GM10847 (cell line): ENCODE measurements around the gene WDR35.

Source experiments
- POLR2A ChIP-seq: IDR thresholded peaks from 2 replicates; pipeline ENCODE4 v1.6.1; 2011; ENCODE audit not compliant: insufficient read length; ENCODE audit errors: extremely low read depth

WDR35 gene

DNA sequence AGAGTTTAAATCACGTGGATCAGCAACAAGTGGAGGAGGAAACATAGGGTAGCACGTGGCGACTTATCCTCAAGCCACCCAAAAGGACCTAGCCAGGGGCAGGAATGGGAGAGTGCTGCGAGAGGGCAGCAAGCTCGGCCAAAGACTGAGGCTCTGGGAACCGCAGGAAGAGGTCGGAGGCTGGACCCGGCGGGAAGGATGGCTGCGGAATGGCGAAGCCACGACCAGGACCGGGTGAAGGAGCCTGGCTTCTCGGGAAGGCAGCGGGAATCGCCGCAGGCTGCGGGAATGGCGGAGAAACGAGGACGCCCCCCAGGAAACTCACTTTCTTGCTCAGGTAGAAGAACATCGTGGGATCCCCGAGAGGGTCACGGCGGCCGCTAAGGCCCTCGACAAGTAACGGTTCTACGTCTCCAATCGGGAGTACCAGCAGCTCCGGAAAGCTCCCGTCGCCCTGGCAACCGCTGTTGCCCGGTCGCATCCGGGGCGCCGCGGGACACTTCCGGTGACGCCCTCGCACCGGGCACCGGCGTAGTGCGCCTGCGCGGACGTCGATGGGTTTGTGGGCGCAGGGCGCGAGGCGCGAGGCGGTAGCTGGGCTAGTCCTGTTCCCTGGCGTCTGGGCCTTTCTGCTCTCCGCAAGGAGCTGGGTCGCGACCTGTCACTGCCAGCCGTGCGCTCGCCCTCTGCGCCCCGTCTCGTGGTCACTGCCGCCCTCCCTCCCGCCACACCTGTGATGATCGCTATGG is at the start of gene WDR35:
TSS of gene WDR35 (minus strand) at position 439 of the 749 bp plus-strand sequence. CDS start at position 349, 90 bp downstream.
- TF ChIP-seq POLR2A, result peak; percentile 71

GRCh38 chr2:20037660-20038059 is 47.8 kb upstream of the WDR35 start:
- TF ChIP-seq POLR2A, result no peak

DNA sequence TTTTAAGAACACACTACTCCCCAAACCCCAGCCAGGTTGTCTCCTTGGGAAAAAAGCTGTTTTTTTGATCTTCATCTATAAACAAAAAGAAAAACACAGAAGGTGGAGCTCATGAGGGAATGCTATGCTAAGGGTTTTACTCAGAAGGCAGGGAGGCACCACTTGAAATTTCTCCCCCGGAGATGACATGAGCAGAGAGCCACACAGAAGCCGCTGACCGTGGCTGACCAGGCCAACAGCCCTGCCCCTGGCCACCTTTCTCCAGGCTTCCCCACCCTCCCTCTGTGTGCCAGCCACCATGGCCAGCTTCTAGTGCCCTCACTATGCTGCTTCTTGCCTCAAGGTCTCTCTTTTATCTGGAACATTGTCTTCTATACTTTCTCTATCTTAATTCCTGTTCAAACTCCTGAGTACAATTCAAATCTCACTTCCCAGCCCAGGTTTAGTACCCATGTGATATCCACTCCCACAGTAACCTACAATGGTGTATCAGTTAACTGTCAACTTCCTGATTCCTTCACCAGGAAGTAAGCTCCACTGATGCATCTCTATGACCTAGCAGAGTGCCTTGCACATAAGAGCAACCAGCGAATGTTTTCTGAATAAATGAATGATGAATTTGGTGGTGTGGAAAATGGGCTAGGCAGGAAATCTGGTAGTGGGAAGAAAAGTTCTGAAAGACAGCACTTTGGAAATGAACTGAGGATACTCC is 46.2 kb upstream of the WDR35 start:
- TF ChIP-seq POLR2A, result no peak

GRCh38 chr2:20034821-20035220 is 44.9 kb upstream of the WDR35 start:
- TF ChIP-seq POLR2A, result no peak

DNA sequence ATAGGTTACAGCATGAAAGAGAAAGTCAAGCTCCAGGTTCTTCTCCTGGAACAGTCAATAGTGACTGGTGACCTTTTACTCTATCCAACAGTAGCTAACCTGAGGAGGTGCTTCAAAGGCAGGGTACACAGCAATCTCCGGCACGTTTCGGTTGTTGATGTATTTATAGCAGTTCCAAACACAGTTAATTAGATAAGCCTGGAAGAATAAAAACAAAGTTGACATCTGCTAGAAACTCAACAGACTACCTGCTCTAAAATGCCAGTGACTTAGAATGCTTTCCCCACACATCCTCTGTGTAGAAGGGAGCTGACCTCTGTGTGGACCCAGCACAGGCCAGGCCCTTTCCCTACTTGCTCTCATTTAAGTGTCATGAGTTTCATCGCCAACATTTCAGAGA is 44.3 kb upstream of the WDR35 start:
- no peak for TF ChIP-seq POLR2A

GRCh38 chr2:20033322-20033721 is 43.4 kb upstream of the WDR35 start:
- no peak for TF ChIP-seq POLR2A

GRCh38 chr2:20030224-20030623 is 40.3 kb upstream of the WDR35 start:
- TF ChIP-seq POLR2A, result no peak

DNA sequence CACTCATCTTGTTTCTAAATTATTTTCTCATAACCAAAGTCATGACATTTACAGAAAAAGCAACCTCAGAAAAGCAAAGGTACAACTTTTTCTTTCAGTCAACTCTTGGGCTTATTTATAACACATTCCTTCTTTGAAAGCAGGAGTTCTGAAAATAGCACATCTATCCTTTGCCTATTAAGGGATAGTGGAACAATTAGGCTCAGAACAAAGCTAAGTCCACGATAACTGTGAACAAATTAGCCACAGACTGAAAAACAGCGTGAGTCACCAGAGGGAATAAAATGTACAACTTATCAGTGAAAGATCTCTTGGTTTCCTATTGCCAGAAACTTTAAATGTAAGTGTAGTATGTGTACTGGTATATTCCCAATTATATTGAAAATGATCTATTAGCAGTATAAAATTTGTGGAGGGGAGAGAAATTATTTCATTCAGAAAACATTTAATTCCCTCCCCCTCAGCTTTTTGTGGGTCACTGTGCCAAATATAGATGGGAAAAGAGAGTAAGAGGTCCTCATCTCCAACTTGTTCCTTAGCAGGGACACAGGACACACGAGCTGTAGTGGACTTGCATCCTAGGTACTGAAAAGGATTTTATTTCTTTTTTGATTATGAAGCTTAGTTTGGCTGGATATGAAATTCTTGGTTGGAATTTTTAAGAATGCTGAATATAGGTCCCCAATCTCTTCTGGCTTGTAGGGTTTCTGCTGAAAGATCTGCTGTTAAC is 38.0 kb upstream of the WDR35 start:
- no peak for TF ChIP-seq POLR2A

DNA sequence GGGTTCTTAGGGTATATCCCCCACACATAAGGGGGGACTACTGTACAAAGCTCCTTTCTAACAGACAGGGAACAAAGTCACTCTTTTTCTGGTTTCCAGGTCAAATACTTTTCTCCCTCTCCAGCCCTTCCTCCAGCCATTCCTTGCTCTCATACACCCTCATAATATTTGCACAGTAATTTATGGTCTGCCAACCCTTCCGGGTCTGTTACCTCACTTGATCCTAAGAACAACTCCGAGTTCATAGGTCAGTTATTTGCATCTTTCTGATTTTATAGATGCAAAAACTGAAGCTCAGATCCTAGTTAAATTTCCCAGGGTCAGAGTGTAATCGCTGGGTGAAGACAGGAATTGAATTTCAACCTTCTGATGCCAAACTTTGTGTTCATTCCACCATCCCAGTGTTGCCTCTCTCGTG is 37.4 kb upstream of the WDR35 start:
- TF ChIP-seq POLR2A, result no peak

- no peak for TF ChIP-seq POLR2A
These were observed 35.3 kb upstream of the WDR35 start for GRCh38 chr2:20025065-20025786.

DNA sequence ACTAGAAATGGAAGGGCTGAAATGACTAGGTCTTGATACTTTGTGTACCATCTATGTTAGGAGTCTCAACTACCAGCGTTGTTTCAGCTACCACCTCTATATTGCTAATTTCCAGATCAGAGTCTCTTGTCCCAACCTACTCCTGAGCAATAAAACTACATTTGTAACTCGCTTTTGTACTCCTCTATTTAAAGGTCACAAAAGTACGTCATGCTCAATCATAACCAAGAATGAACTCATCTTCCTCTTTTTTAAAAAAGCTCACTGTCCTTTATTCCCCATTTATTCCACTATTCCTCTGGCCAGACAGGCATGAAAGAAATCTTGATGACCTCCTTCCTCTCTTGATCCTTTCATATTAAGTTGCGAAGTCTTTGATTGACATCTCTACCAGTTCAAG is 33.8 kb upstream of the WDR35 start:
- no peak for TF ChIP-seq POLR2A

- no peak for TF ChIP-seq POLR2A
These were observed 31.6 kb upstream of the WDR35 start for GRCh38 chr2:20021405-20022009.

DNA sequence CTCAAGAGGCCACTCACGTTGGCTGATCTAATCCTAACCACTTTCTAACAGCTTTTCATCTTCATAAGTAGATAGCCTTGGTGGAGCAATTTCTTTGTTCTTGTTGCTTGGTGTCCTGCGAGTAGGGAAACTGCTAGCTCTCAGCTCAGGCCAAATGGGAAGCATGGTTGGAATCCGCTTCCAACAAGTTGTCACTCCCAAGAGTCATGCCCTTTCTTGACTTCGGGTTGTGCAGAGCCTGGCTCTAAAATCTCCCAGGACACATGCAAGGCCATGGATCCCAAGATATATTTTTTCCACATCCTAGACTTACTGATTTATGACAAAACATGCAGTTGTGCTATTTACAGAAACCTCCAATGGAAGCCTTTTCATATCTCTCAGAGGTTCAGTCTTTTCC is 29.8 kb upstream of the WDR35 start:
- no peak for TF ChIP-seq POLR2A

DNA sequence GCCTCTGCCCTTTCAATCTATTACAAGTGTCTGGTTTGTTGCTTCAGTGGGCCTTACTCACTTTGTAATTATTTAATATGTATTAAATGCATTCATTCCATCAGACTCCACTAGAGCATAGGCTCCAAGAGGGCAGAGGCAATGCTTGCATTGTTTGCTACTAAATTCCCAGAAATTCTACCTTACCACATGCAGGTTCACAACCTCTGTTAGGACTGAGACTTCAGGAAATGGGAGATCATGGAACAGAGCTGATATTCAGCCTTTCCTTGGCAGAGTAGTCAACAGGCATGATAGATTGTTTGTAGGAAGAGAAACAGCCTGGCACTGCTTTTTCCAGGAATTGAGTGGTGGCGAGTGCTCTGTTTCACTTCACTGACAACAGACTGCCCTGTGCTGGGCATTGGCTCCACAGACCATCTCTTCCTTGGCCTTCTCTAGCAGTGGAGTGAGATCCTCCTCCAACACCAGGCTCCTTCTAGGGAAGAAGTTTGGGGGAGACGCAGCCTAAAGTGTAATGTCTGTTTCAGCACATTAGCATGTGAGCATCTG is 28.8 kb upstream of the WDR35 start:
- no peak for TF ChIP-seq POLR2A

- no peak for TF ChIP-seq POLR2A
These were observed 26.4 kb upstream of the WDR35 start for GRCh38 chr2:20016346-20016745.

DNA sequence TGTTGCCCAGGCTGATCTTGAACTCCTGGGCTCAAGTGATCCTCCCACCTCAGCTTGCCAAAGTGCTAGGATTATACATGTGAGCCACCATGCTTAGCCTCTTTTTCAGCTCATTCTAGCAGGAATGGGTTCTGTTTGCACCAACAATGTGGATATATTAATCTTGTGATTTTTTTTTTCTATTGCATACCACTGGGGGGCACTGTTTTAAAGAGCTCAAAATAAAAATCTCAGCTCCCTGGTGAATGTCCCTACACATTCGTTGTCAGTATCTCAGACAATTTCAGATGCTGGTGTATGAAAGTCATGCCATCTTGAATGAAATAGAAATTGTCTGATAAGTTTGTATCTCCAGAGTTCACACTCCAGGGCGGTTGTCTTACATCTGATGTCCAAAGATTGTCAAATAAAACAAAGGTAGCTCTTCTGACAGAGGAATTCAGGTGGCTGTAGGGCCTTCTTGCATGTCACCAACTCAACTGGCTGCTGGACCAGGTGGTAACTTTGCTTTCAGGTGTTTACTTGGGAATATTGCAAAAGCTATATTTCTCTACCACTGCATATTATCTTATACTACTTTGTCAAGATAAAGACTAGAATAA is 25.7 kb upstream of the WDR35 start:
- no peak for TF ChIP-seq POLR2A
